NCI-H2107 treated with DMSO at 0.1 percent for 48 hours (cell line): Measurements from ENCODE around the gene HPCAL1.

ENCODE experiments used
- DNase-seq: peaks from one replicate; lab custom pipeline; 2025; ENCODE audit not compliant: unreplicated experiment; lab: John Stamatoyannopoulos, UW

HPCAL1 gene

GRCh38 chr2:10269291-10269690, 33.4 kb upstream of the HPCAL1 start:
- DNase-seq, result no peak

- DNase-seq, result no peak
Observed at GRCh38 chr2:10269711-10270610, 32.7 kb upstream of the HPCAL1 start.

- no peak for DNase-seq
Observed at GRCh38 chr2:10271509-10271908, 31.2 kb upstream of the HPCAL1 start.

GRCh38 chr2:10271946-10272345, 30.8 kb upstream of the HPCAL1 start:
- DNase-seq, result no peak

- no peak for DNase-seq
Observed at GRCh38 chr2:10272464-10272863, 30.2 kb upstream of the HPCAL1 start.

- DNase-seq, result no peak
Observed at GRCh38 chr2:10273215-10274175, 29.2 kb upstream of the HPCAL1 start.

- no peak for DNase-seq
Observed at GRCh38 chr2:10274376-10274775, 28.3 kb upstream of the HPCAL1 start.

- no peak for DNase-seq
Observed at GRCh38 chr2:10274983-10275802, 27.5 kb upstream of the HPCAL1 start.

GRCh38 chr2:10276481-10277292, 26.0 kb upstream of the HPCAL1 start:
- DNase-seq, result no peak

GRCh38 chr2:10277293-10278028, 25.2 kb upstream of the HPCAL1 start:
- no peak for DNase-seq

- DNase-seq, result no peak
Observed at GRCh38 chr2:10278029-10278762, 24.5 kb upstream of the HPCAL1 start.

GRCh38 chr2:10278763-10279471, 23.8 kb upstream of the HPCAL1 start:
- no peak for DNase-seq

- no peak for DNase-seq
Observed at GRCh38 chr2:10279472-10279870, 23.2 kb upstream of the HPCAL1 start.

GRCh38 chr2:10279946-10280463, 22.7 kb upstream of the HPCAL1 start:
- no peak for DNase-seq

- DNase-seq, result no peak
Observed at GRCh38 chr2:10281891-10282290, 20.8 kb upstream of the HPCAL1 start.

- no peak for DNase-seq
Observed at GRCh38 chr2:10282611-10283105, 20.0 kb upstream of the HPCAL1 start.
